GM08714 (cell line): Measurements from ENCODE around the gene ALOXE3.
"Not testable (repeated sequence)": the region's sequence is repeated elsewhere in the genome, so short reads cannot be mapped to it uniquely, and the experiment has no call there.

Experiments used
- H3K4me3 ChIP-seq: fragments of 200-500 bp; sonication (Bioruptor generic); 2 replicates; pipeline ENCODE4 v1.5.1; 2014; ENCODE audit warnings: mild to moderate bottlenecking, low read length, inconsistent platforms
- ZNF274 ChIP-seq: IDR thresholded peaks from 2 replicates; pipeline ENCODE4 v1.6.1; 2012; ENCODE audit warnings: mild to moderate bottlenecking, low read depth, low read length

The ALOXE3 gene

DNA sequence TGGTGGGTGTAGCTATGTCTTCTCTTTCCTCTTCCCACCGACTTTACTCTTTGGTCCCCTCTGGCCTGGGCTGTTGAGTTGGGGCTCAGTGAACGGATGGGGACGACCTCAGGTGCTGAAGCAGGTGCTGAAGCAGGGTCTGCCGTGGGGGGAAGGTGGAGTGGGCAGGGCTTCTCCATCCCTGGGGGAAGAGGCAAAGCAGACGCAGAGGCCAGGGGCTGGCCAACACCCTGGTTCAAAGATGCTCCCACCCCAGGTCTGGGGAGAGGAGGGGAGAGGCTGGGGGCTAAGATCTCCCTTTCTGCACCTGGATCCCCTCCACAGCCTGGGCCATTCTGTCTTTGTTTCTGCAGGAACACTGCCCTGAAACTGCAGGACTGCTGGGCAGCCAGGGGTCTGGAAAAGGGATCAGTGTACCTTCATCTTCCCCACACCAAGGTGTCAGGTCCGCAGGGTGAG, 53.7 kb downstream of the ALOXE3 start:
- H3K4me3 ChIP-seq, result no peak overlapping the region
- no peak for TF ChIP-seq ZNF274

DNA sequence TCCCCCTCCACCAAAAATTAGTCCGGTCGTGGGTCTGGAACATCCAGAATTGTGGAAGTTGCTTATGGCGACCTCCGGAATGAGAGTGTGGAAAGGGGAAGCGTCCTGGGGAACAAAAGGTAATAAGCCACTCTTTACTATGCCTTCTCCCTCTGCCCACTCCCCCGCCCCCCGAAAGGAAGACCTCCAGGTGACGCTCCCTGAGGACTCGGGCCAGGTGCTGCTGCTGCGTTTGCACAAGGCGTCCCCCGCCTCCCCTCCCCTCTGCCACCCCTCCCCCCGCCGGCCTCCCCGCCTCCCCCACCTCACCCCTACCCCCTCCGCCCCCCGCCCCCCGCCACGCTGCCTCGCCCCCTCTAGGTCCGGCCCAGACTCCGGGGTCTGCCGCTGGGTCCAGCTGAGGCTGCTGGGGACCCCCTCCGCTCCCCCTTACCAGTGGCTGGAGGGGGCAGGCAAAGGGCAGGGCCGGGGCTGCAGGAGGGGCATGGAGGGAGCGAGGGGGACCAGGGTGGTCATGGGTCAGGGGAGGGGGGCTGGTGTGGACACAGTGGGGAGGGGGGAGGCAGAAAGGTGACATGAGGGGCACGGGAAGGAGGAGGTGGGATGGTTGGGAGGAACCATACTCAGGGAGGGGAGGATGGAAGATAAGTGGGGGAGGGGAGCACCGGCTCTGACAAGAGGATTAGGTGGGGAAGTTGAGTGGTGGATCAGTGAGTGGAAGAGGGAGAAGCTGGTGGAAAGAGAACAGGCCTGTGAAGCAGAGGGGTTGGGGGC, 54.4 kb downstream of the ALOXE3 start:
- no peak for TF ChIP-seq ZNF274
- no peak overlapping the region for H3K4me3 ChIP-seq

DNA sequence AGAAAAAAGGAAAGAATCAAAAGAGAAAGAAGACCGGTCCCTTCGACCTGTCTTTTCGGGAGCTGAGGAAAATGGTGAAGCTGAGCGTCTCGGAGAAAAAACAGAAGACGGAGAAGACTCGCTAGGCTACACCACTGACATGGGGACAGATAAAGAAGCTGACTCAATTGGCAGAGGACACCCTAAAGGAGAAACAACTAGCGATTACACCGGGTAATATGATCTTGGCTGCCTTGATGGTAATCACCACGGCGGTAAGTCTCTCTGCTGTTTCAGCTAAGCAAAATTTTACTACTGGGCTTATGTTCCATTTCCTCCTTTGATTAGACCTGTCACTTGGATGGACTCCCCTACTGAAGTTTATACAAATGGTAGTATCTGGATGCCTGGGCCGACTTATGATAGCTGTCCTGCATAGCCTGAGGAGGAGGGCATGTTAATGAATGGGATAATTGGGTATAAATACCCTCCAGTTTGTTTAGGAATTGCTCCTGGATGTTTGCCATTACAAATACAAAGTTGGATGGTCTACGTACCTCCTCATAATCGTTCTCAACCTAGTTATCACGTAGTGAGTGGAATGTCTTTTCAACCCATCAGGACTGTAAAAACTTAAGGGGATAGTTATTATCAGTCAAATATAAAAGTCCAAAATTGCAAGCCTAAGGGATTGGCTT, 55.4 kb downstream of the ALOXE3 start:
- H3K4me3 ChIP-seq, result peak overlapping the region; percentile 30; the same call in 1 of the 2 replicates
- TF ChIP-seq ZNF274, result no peak

DNA sequence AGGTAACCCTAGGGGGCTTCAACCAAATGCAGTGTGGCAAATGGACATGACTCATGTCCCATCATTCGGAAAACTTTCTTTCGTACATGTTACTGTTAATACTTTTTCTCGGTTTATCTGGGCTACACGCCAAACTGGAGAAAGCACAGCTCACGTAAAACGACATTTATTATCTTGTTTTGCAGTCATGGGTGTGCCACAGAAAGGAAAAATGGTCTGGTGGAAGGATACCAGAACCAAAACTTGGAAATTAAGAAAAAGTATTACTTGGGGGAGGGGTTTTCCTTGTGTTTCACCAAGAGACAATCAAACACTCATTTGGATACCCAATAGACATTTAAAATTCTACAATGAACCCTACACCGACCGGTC, 55.9 kb downstream of the ALOXE3 start:
- no peak for TF ChIP-seq ZNF274

DNA sequence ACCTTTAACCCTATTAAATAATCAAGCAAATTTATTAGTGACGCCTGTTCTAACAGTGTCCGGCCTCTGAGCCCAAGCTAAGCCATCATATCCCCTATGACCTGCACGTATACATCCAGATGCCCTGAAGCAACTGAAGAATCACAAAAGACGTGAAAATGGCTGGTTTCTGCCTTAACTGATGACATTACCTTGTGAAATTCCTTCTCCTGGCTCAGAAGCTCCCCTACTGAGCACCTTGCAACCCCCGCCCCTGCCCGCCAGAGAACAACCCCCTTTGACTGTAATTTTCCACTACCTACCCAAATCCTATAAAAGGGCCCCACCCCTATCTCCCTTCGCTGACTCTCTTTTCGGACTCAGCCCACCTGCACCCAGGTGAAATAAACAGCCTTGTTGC, 56.5 kb downstream of the ALOXE3 start:
- H3K4me3 ChIP-seq, result not testable (repeated sequence)

More for the DNA sequence above, 55.9 kb downstream of the ALOXE3 start:
- H3K4me3 ChIP-seq, result peak overlapping the region; percentile 30; the same call in 1 of the 2 replicates

DNA sequence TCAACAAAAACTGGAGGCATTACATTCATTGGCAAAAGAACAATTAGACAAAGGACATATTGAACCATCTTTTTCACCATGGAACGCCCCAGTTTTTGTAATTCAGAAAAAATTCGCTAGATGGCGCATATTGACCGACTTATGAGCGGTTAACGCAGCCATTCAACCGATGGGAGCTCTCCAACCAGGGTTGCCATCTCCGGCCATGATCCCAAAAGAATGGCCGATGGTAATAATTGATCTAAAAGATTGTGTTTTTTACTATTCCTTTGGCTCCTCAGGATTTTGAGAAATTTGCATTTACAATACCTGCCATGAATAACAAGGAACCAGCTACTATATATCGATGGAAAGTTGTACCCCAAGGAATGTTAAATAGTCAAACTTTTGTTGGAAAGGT, 58.0 kb downstream of the ALOXE3 start:
- H3K4me3 ChIP-seq, result no peak overlapping the region
- no peak for TF ChIP-seq ZNF274

DNA sequence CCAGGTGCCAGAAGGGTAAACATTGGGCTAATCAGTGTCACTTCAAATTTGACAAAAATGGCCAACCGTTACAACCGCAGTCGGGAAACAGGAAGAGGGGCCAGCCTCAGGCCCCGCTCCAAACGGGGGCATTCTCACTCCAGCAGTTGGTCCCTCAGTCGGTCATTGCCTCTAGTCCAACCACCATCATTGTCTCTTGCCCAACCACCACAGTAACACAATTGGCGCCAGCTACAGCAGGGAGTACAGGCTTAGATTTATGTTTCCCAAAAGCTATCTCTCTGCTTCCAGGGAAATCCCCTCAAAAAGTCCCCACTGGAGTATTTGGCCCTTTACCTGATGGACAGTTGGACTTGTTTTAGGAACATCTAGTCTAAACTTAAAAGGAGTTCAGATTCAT, 59.2 kb downstream of the ALOXE3 start:
- no peak for TF ChIP-seq ZNF274
- no peak overlapping the region for H3K4me3 ChIP-seq

DNA sequence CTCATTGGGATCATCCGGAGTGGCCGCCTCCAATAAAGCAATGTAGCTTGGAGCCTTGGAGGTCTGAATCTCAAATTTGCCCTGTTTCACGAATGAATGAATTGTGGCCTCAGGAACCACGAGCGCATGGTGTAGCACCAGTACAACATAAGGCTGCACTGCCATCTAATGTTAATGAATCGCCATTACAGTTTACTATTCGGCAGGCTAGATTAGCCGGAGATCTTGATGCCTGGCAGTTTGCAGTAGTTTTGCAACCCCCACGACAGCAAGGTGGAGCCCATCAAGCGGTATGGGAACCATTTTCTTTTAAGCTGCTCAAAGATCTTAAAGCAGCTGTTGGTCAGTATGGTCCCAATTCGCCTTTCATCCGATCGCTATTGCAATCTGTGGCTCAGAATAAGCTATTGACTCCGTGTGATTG, 60.6 kb downstream of the ALOXE3 start:
- no peak overlapping the region for H3K4me3 ChIP-seq

DNA sequence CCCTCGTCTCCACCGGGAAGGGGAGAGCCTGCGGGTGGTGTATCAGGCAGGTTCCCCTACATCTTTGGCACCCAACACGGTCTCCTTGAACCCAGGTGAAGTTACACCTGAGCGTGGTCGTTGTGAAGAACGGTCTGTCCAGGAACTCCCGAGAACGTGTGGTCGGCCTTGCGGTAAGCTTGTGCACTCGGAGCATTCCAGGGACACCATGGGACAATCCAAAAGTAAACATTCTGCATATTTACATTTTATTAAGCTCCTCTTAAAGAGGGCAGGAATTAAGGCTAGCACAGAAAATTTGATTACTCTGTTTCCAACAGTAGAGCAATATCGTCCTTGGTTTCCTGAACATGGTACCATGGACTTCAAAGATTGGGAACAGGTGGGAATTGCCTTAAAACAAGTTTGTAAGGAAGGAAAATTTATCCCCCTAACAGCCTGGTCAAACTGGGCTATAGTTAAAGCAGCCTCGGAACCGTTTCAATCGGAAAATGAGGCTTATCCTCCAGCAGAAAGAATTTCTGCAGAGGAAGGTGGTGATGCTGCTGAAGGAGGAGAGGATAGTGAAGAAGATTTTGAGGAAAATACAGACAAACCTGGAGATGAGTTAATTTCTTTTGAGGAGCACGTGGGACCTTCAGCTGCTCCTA, 61.2 kb downstream of the ALOXE3 start:
- no peak overlapping the region for H3K4me3 ChIP-seq
- no peak for TF ChIP-seq ZNF274

More for the DNA sequence above, 60.6 kb downstream of the ALOXE3 start:
- no peak for TF ChIP-seq ZNF274

DNA sequence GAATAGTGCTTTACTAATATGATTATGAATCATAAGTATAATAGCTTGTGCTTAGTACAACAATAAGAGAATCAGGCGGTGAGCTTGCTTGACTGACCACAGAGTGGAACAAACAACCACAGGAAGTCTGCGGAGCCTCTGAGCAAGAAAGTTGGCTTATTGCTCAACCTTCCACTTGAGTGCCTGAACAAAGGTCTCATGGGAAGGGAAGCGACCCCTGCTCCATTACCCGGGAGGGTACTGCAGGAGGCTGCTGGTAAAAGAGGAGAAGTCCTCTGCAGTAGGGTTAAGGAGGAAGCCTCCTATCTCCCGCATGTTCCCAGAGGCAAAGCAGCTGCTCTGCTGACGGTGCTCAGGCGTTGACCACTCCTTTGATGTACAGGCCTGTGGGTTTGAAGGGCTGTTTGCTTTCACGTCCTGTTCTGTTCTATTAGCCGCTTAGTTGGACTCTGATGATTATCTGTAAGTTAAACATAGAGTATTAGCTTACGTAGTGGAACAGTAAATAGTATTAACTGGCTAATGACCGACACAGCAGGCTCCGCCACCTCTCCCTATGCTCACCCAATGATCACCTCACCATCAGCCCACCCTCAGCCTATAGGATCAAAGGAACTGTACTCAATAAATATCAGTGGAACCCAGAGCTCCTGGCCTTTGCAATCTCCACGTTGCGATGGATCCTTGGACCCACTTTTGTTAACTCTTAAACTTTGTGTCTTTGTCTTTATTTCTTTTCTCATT, 61.9 kb downstream of the ALOXE3 start:
- no peak for TF ChIP-seq ZNF274

DNA sequence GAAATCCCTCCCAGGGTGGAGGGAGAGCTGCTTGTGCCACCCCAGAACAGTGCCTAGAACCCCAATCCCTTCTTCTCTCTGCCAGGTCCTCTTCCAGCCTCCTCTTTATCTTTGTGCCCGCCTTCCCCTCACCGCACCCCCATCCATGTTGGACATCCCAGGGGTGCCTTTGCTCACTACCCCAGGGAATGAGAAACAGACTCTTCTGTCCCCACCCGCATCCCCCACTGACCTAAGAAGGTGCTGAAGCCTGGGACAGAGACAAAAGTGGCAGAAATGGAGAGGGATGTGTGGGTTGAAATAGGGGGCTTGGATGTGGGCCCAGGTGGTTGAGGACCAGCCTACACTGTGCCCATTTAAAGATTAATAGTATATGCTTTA, 62.5 kb downstream of the ALOXE3 start:
- H3K4me3 ChIP-seq, result no peak overlapping the region
- TF ChIP-seq ZNF274, result no peak

More for the DNA sequence above, 61.9 kb downstream of the ALOXE3 start:
- no peak overlapping the region for H3K4me3 ChIP-seq

DNA sequence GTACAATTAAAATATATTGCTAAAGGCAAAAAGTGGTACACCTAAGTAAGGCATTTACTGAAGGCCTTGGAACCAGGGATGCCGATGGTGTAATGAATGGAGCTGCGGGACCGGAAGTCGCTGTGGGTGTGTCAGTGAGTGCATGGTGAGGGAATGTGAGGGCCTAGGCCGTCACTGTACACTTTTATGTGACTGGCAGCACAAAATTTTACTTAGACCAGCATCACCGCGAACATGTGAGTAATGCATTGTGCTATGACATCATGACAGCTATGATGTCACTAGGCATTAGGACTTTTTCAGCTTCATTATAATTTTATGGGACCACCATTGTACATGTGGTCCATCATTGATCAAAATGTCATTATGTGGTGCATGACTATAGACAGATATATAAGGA, 64.7 kb downstream of the ALOXE3 start:
- TF ChIP-seq ZNF274, result no peak
- H3K4me3 ChIP-seq, result no peak overlapping the region

DNA sequence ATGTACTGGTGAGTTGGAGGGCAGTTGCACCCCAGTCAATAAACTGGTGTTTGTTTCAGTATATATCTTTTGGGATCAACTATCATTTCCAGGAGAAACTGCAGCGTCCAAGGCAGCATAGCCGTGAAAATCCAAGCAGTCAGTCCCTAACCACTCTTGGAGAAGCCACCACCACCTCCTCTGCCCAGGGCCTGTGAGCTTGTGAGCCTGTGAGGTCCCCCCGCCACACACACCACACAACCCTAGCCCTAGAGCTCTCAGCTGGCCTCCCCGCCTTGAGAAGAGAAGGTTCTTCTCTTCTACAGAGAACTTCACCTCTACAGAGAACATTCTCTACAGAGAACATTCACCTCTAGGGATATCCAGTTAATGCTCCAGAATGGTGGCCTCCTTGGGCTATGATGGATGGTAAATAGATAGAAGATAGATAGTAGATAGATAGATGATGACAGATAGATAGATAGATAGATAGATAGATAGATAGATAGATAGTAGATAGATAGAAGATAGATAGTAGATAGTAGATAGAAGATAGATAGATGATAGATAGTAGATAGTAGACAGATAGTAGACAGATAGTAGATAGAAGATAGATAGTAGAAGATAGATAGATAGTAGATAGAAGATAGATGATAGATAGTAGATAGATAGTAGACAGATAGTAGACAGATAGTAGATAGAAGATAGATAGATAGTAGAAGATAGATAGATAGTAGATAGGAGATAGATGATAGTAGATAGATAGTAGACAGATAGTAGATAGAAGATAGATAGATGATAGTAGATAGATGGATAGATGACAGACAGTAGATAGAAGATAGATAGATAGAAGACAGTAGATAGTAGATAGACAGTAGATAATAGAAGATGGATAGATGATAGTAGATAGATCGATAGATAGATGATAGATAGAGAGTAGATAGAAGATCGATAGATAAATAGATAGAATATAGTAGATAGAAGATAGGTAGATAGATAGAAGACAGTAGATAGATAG, 65.8 kb downstream of the ALOXE3 start:
- no peak for TF ChIP-seq ZNF274
- H3K4me3 ChIP-seq, result no peak overlapping the region
